Measurements from ENCODE around the gene C9orf72.

DNA sequence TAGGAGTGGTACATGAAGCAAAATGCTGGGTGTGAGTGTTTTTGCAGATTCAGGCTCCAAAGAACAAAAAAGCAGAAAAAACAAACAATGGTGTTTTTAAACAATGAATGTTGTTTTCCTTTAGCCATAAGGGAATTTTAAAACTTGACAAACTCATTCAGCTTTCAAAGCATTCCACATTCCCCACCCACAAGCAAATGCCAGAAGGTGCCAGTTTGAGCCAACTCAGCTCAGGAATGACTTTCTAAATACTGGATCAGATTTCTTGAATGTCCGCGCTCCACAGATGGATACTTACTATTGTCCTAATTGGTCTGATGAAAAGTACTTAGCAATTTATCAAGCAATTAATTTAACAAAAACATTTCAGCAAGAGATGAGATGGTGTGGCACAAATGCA, 30.8 kb downstream of the C9orf72 start:
- TF ChIP-seq, protein P1, sequence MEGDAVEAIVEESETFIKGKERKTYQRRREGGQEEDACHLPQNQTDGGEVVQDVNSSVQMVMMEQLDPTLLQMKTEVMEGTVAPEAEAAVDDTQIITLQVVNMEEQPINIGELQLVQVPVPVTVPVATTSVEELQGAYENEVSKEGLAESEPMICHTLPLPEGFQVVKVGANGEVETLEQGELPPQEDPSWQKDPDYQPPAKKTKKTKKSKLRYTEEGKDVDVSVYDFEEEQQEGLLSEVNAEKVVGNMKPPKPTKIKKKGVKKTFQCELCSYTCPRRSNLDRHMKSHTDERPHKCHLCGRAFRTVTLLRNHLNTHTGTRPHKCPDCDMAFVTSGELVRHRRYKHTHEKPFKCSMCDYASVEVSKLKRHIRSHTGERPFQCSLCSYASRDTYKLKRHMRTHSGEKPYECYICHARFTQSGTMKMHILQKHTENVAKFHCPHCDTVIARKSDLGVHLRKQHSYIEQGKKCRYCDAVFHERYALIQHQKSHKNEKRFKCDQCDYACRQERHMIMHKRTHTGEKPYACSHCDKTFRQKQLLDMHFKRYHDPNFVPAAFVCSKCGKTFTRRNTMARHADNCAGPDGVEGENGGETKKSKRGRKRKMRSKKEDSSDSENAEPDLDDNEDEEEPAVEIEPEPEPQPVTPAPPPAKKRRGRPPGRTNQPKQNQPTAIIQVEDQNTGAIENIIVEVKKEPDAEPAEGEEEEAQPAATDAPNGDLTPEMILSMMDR (IDR thresholded peaks at IDR 0.05; ENCODE audit: insufficient read depth, low read depth, low read length): no peak
- TF ChIP-seq EZH2 (IDR thresholded peaks at IDR 0.05; ENCODE audit: insufficient read depth, low read length): no peak
